CD14-positive monocyte (primary cell): ENCODE data around the gene HOXD13. TPM values are rescaled to one million over a fixed set of nuclear protein-coding genes. Genes with fewer than 3 reads are reported as not detected.

Source experiments
- DNase-seq, 3 donors: peaks; one replicate each; pipeline ENCODE4 v3.0.0-alpha.2; 2011 to 2022
- H2AFZ ChIP-seq: 2 replicates; pipeline ENCODE4 v1.6.0; 2012; ENCODE audit warnings: mild to moderate bottlenecking, low read depth, low read length, inconsistent platforms; ENCODE audit not compliant: insufficient read depth, poor library complexity, severe bottlenecking
- H3K27ac ChIP-seq, 2 donors: 1 replicate in 1 of 2; 2 replicates in 1 of 2; pipeline ENCODE4 v1.5.1; 2012 to 2013; ENCODE audit warnings: low read length in 2 of 2, control low read depth in 1 of 2, inconsistent platforms in 1 of 2, low read depth in 1 of 2, mild to moderate bottlenecking in 1 of 2
- H3K27me3 ChIP-seq, 2 donors: one replicate each; pipeline versions ENCODE4 v1.6.0 to v1.6.1; 2011 to 2013; ENCODE audit warnings: low read length in 2 of 2; ENCODE audit not compliant: control insufficient read depth in 2 of 2, insufficient read depth in 2 of 2
- H3K36me3 ChIP-seq, 2 donors: replicated peaks in 1 of 2; 1 replicate in 1 of 2; 2 replicates in 1 of 2; pipeline versions ENCODE4 v1.5.1 to v1.6.1; 2012 to 2013; ENCODE audit warnings: low read length in 2 of 2, control low read depth in 1 of 2, inconsistent platforms in 1 of 2, mild to moderate bottlenecking in 1 of 2; ENCODE audit not compliant: insufficient read depth in 2 of 2, control insufficient read depth in 1 of 2
- H3K4me1 ChIP-seq, 2 donors: 1 replicate in 1 of 2; 2 replicates in 1 of 2; pipeline versions ENCODE4 v1.5.1 to v1.6.1; 2012 to 2013; ENCODE audit warnings: low read length in 2 of 2, control low read depth in 1 of 2, inconsistent platforms in 1 of 2, mild to moderate bottlenecking in 1 of 2, moderate library complexity in 1 of 2; ENCODE audit not compliant: insufficient read depth in 2 of 2, control insufficient read depth in 1 of 2
- H3K4me2 ChIP-seq: replicated peaks from 2 replicates; pipeline ENCODE3; 2012; ENCODE audit warnings: low read length, moderate library complexity, mild to moderate bottlenecking; ENCODE audit not compliant: poor library complexity, severe bottlenecking; ENCODE audit errors: extremely low read depth
- H3K4me3 ChIP-seq, 3 experiments: fragments of 200-600 bp in 1 of 3; sonication (generic) in 1 of 3; replicated peaks in 1 of 3; 1 replicate in 2 of 3; 2 replicates in 1 of 3; pipeline ENCODE4 v1.5.1; 2011 to 2013; ENCODE audit warnings: low read length in 3 of 3, mild to moderate bottlenecking in 3 of 3, control low read depth in 2 of 3, low read depth in 2 of 3, inconsistent platforms in 1 of 3, moderate library complexity in 1 of 3
- H3K79me2 ChIP-seq: 2 replicates; pipeline ENCODE4 v1.6.0; 2012; ENCODE audit warnings: mild to moderate bottlenecking, control low read depth, inconsistent platforms, low read length, moderate library complexity; ENCODE audit not compliant: insufficient read depth
- H3K9ac ChIP-seq: 2 replicates; pipeline ENCODE4 v1.6.0; 2017; ENCODE audit warnings: low read length, mild to moderate bottlenecking; ENCODE audit not compliant: insufficient read depth, poor library complexity, severe bottlenecking
- H3K9me3 ChIP-seq, 2 donors: replicated peaks in 1 of 2; 1 replicate in 1 of 2; 2 replicates in 1 of 2; pipeline versions ENCODE4 v1.5.1 to v1.6.1; 2012 to 2013; ENCODE audit warnings: low read length in 2 of 2, control low read depth in 1 of 2; ENCODE audit not compliant: control insufficient read depth in 1 of 2, insufficient read depth in 1 of 2
- H4K20me1 ChIP-seq: 2 replicates; pipeline ENCODE4 v1.6.0; 2012; ENCODE audit warnings: mild to moderate bottlenecking, low read length, control low read depth, moderate library complexity; ENCODE audit not compliant: insufficient read depth
- H3K27ac Mint-ChIP-seq, 7 donors: one replicate each; pipeline ENCODE4 v1.8.0; 2020; ENCODE audit warnings: mild to moderate bottlenecking in 7 of 7, mixed read lengths in 7 of 7, moderate library complexity in 6 of 7, inconsistent platforms in 2 of 7
- H3K27me3 Mint-ChIP-seq, 3 donors: one replicate each; pipeline ENCODE4 v1.8.0; 2021 to 2022; ENCODE audit warnings: low read depth in 3 of 3, mild to moderate bottlenecking in 3 of 3, mixed read lengths in 3 of 3, moderate library complexity in 3 of 3, inconsistent platforms in 1 of 3
- H3K36me3 Mint-ChIP-seq, 2 donors: one replicate each; pipeline ENCODE4 v1.8.0; 2020; ENCODE audit warnings: mixed read lengths in 2 of 2, inconsistent platforms in 1 of 2, mild to moderate bottlenecking in 1 of 2
- H3K4me1 Mint-ChIP-seq: one replicate; pipeline ENCODE4 v1.8.0; 2020; ENCODE audit warnings: mild to moderate bottlenecking, mixed read lengths
- H3K4me3 Mint-ChIP-seq, 2 donors: one replicate each; pipeline ENCODE4 v1.8.0; 2020; ENCODE audit warnings: mild to moderate bottlenecking in 2 of 2, mixed read lengths in 2 of 2, moderate library complexity in 1 of 2
- H3K9me3 Mint-ChIP-seq, 7 donors: one replicate each; pipeline ENCODE4 v1.8.0; 2020 to 2022; ENCODE audit warnings: mixed read lengths in 7 of 7, mild to moderate bottlenecking in 6 of 7, moderate library complexity in 6 of 7, inconsistent platforms in 2 of 7
- CTCF ChIP-seq: fragments of 200-600 bp; IDR thresholded peaks from one replicate; pipeline ENCODE4 v1.8.0; 2022; ENCODE audit warnings: antibody characterized with exemption, mild to moderate bottlenecking
- WGBS: methylation state at CpG from one replicate; pipeline ENCODE4 v1.1.5; 2013; ENCODE audit warnings: missing lambda C conversion rate; ENCODE audit not compliant: insufficient coverage; 5-methylcytosine and 5-hydroxymethylcytosine counted together
- intact Hi-C, 2 donors: fragments of 100-400 bp; cut with micrococcal nuclease; formaldehyde crosslinking; loops; one replicate each; pipeline versions ENCODE4 v1.15.0 to v1.15.1; 2023
- polyA plus RNA-seq, 3 donors: library from polyadenylated mRNA; depleted of rRNA in 1 of 3; unstranded in 2 of 3; stranded (reverse) in 1 of 3; fragments of 300-500 nt in 2 of 3; fragments of >200 nt in 1 of 3; fragmentation: Illumina TruSeq in 2 of 3; gene quantifications; 1 replicate in 2 of 3; 2 replicates in 1 of 3; pipeline ENCODE4 v1.2.3, GENCODE V29; 2012 to 2021

Gene HOXD13
- polyA plus RNA-seq, 3 donors: not detected

- peaks cover 94 to 96% of the 10 kb centered on the region in 2 donors for H3K27me3 ChIP-seq
- 6% methylated on average over 65 of the region's 66 CpGs for WGBS
- Mint-ChIP-seq H3K27me3 (peaks cover 95 to 97% (median 95%) of the 10 kb centered on the region in 3 donors), H3K27ac (no peak overlapping the region), H3K9me3 (peaks cover 10 to 65% (median 36%) of the 10 kb centered on the region in 7 donors), H3K4me3 (peak overlapping the region in 1 of 2 donors; percentile 85), H3K4me1 (peaks cover 35% of the 10 kb centered on the region), H3K36me3 (peaks cover 8 to 19% of the 10 kb centered on the region in 2 donors)
- H3K79me2 ChIP-seq: no peaks in the 10 kb centered on the region
- H3K4me1 ChIP-seq: peaks cover 3 to 25% of the 10 kb centered on the region in 2 donors
- no peak overlapping the region for H3K4me2 ChIP-seq
- no peak overlapping the region for H2AFZ ChIP-seq
- H3K4me3 ChIP-seq: no peak overlapping the region
- no peak for DNase-seq
- peaks cover 8 to 89% of the 10 kb centered on the region in 2 donors for H3K9me3 ChIP-seq
- no peak overlapping the region for H3K27ac ChIP-seq
- intact Hi-C loops: loop anchor here in 1 of 2 donors (5.0 kb wide), 1 partner anchor 39 kb away; the partner anchor contains the start of gene HOXD9
- TF ChIP-seq CTCF: no peak
- H3K36me3 ChIP-seq: no peaks in the 10 kb centered on the region
- no peak overlapping the region for H3K9ac ChIP-seq
- H4K20me1 ChIP-seq: no peaks in the 10 kb centered on the region
Observed at GRCh38 chr2:176082824-176083751, 9.4 kb upstream of the HOXD13 start.

GRCh38 chr2:176083796-176084261, 8.7 kb upstream of the HOXD13 start, which contains the start of gene EVX2:
Gene EVX2, minus strand, starts transcription at chr2:176083962. Its CDS starts 186 bp downstream, at chr2:176083776.
- H3K27ac Mint-ChIP-seq: no peak within 1 kb of the TSS
- no peak for DNase-seq
- intact Hi-C loops: loop anchor here in 1 of 2 donors (5.0 kb wide), 1 partner anchor 38 kb away; the partner anchor contains the start of gene HOXD9
- H3K4me1 Mint-ChIP-seq: peaks cover 37% of the 10 kb centered on the region
- no peak within 1 kb of the TSS for H3K27ac ChIP-seq
- H3K4me3 ChIP-seq: no peak within 1 kb of the TSS
- H2AFZ ChIP-seq: peak within 1 kb of the TSS; percentile 8
- peaks cover 95 to 97% (median 95%) of the 10 kb centered on the region in 3 donors for H3K27me3 Mint-ChIP-seq
- H3K36me3 ChIP-seq: no peaks in the 10 kb centered on the region
- H3K9ac ChIP-seq: no peak within 1 kb of the TSS
- peaks cover 10 to 62% (median 38%) of the 10 kb centered on the region in 7 donors for H3K9me3 Mint-ChIP-seq
- peaks cover 8 to 22% of the 10 kb centered on the region in 2 donors for H3K36me3 Mint-ChIP-seq
- no peaks in the 10 kb centered on the region for H4K20me1 ChIP-seq
- no peaks in the 10 kb centered on the region for H3K79me2 ChIP-seq
- peak within 1 kb of the TSS in 1 of 2 donors; percentile 85 for H3K4me3 Mint-ChIP-seq
- H3K27me3 ChIP-seq: peaks cover 92 to 96% of the 10 kb centered on the region in 2 donors
- H3K9me3 ChIP-seq: peaks cover 8 to 89% of the 10 kb centered on the region in 2 donors
- peaks cover 8 to 30% of the 10 kb centered on the region in 2 donors for H3K4me1 ChIP-seq
- WGBS: 18% methylated on average over 11 of the region's 27 CpGs
- no peak for TF ChIP-seq CTCF
- H3K4me2 ChIP-seq: no peak within 1 kb of the TSS
